ENCODE results near the gene COL20A1.

GRCh38 chr20:63284981-63285524 is 7.9 kb upstream of the COL20A1 start:
- no peak for TF ChIP-seq EP300 (IDR thresholded peaks at IDR 0.05)
- no peak for TF ChIP-seq CTCF (IDR thresholded peaks at IDR 0.05)
- no peak for TF ChIP-seq POLR2A (IDR thresholded peaks at IDR 0.05)

All from sigmoid colon (tissue), 4 donors.